GM23338 (cell line): ENCODE measurements around the gene RNF207.

Source experiments
- CREB1 ChIP-seq: fragments of 250-450 bp; sonication (Bioruptor Pico); IDR thresholded peaks from 2 replicates; pipeline ENCODE4 v1.5.0; 2020; ENCODE audit warnings: low read depth, mild to moderate bottlenecking, moderate library complexity
- ETS1 ChIP-seq: IDR thresholded peaks from 2 replicates; pipeline ENCODE4 v1.6.1; 2016; ENCODE audit warnings: antibody characterized with exemption
- EZH2 ChIP-seq: fragments of 200-600 bp; sonication (generic); IDR thresholded peaks from one replicate; pipeline ENCODE4 v1.8.0; 2017; ENCODE audit warnings: antibody characterized with exemption, mild to moderate bottlenecking, low read depth; ENCODE audit not compliant: unreplicated experiment
- EZH2phosphoT487 ChIP-seq: fragments of 200-600 bp; sonication (generic); IDR thresholded peaks from one replicate; pipeline ENCODE4 v1.8.1; 2018; ENCODE audit warnings: antibody characterized with exemption; ENCODE audit not compliant: unreplicated experiment
- JUNB ChIP-seq: IDR thresholded peaks from one replicate; pipeline ENCODE4 v1.6.1; 2016; ENCODE audit warnings: antibody characterized with exemption; ENCODE audit not compliant: unreplicated experiment
- POLR2AphosphoS5 ChIP-seq: IDR thresholded peaks from 2 replicates; pipeline ENCODE4 v1.6.1; 2016; ENCODE audit warnings: antibody characterized with exemption, low read depth
- STAT1 ChIP-seq: IDR thresholded peaks from one replicate; pipeline ENCODE4 v1.6.1; 2016; ENCODE audit warnings: antibody characterized with exemption; ENCODE audit not compliant: unreplicated experiment
- TF ChIP-seq, protein P1 (sequence below), 2 experiments: fragments of 200-600 bp in 1 of 2; sonication (generic) in 1 of 2; conservative IDR thresholded peaks; 2 replicates each; pipeline versions ENCODE4 v1.5.1 to v1.6.1; 2016 to 2017; ENCODE audit warnings: antibody characterized with exemption in 2 of 2, low read depth in 2 of 2, mild to moderate bottlenecking in 2 of 2, moderate library complexity in 1 of 2
- TF ChIP-seq, protein P2 (sequence below): IDR thresholded peaks from one replicate; pipeline ENCODE4 v1.6.1; 2018; ENCODE audit warnings: antibody characterized with exemption; ENCODE audit not compliant: unreplicated experiment
- TF ChIP-seq, protein P3 (sequence below): fragments of 250-450 bp; sonication (Bioruptor Pico); IDR thresholded peaks from 2 replicates; pipeline ENCODE4 v1.5.0; 2020; ENCODE audit warnings: mild to moderate bottlenecking, moderate library complexity

DNA sequence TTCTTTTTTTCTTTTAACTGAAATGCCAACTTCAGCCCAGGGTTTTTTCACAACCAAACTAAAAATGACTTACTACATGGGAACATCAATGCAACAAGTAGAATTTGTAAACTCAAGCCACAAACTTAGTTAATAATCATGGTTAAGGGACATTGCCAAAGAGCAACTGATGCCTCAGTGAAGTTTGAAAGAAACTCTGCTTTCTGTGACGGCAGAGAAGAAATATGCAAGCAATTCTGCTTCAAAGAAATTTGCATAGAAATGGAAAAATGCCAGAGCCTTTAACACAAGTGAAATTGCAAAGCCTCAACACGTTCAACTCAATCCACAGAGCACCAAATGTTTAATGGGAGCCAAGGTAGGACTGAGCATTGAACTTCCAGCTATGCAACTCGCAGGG lies 20.8 kb upstream of the RNF207 start:
- TF ChIP-seq, protein P1, sequence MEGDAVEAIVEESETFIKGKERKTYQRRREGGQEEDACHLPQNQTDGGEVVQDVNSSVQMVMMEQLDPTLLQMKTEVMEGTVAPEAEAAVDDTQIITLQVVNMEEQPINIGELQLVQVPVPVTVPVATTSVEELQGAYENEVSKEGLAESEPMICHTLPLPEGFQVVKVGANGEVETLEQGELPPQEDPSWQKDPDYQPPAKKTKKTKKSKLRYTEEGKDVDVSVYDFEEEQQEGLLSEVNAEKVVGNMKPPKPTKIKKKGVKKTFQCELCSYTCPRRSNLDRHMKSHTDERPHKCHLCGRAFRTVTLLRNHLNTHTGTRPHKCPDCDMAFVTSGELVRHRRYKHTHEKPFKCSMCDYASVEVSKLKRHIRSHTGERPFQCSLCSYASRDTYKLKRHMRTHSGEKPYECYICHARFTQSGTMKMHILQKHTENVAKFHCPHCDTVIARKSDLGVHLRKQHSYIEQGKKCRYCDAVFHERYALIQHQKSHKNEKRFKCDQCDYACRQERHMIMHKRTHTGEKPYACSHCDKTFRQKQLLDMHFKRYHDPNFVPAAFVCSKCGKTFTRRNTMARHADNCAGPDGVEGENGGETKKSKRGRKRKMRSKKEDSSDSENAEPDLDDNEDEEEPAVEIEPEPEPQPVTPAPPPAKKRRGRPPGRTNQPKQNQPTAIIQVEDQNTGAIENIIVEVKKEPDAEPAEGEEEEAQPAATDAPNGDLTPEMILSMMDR (conservative IDR thresholded peaks at IDR 0.05; ENCODE audit: low read depth in 2 of 2) = no peak
- TF ChIP-seq EZH2phosphoT487 (no peak), POLR2AphosphoS5 (no peak), STAT1 (no peak), JUNB (no peak), CREB1 (CRISPR knock-in tag) (no peak), EZH2 (no peak), ETS1 (no peak)
- TF ChIP-seq, protein P2, sequence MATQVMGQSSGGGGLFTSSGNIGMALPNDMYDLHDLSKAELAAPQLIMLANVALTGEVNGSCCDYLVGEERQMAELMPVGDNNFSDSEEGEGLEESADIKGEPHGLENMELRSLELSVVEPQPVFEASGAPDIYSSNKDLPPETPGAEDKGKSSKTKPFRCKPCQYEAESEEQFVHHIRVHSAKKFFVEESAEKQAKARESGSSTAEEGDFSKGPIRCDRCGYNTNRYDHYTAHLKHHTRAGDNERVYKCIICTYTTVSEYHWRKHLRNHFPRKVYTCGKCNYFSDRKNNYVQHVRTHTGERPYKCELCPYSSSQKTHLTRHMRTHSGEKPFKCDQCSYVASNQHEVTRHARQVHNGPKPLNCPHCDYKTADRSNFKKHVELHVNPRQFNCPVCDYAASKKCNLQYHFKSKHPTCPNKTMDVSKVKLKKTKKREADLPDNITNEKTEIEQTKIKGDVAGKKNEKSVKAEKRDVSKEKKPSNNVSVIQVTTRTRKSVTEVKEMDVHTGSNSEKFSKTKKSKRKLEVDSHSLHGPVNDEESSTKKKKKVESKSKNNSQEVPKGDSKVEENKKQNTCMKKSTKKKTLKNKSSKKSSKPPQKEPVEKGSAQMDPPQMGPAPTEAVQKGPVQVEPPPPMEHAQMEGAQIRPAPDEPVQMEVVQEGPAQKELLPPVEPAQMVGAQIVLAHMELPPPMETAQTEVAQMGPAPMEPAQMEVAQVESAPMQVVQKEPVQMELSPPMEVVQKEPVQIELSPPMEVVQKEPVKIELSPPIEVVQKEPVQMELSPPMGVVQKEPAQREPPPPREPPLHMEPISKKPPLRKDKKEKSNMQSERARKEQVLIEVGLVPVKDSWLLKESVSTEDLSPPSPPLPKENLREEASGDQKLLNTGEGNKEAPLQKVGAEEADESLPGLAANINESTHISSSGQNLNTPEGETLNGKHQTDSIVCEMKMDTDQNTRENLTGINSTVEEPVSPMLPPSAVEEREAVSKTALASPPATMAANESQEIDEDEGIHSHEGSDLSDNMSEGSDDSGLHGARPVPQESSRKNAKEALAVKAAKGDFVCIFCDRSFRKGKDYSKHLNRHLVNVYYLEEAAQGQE = no peak
- TF ChIP-seq, protein P3, sequence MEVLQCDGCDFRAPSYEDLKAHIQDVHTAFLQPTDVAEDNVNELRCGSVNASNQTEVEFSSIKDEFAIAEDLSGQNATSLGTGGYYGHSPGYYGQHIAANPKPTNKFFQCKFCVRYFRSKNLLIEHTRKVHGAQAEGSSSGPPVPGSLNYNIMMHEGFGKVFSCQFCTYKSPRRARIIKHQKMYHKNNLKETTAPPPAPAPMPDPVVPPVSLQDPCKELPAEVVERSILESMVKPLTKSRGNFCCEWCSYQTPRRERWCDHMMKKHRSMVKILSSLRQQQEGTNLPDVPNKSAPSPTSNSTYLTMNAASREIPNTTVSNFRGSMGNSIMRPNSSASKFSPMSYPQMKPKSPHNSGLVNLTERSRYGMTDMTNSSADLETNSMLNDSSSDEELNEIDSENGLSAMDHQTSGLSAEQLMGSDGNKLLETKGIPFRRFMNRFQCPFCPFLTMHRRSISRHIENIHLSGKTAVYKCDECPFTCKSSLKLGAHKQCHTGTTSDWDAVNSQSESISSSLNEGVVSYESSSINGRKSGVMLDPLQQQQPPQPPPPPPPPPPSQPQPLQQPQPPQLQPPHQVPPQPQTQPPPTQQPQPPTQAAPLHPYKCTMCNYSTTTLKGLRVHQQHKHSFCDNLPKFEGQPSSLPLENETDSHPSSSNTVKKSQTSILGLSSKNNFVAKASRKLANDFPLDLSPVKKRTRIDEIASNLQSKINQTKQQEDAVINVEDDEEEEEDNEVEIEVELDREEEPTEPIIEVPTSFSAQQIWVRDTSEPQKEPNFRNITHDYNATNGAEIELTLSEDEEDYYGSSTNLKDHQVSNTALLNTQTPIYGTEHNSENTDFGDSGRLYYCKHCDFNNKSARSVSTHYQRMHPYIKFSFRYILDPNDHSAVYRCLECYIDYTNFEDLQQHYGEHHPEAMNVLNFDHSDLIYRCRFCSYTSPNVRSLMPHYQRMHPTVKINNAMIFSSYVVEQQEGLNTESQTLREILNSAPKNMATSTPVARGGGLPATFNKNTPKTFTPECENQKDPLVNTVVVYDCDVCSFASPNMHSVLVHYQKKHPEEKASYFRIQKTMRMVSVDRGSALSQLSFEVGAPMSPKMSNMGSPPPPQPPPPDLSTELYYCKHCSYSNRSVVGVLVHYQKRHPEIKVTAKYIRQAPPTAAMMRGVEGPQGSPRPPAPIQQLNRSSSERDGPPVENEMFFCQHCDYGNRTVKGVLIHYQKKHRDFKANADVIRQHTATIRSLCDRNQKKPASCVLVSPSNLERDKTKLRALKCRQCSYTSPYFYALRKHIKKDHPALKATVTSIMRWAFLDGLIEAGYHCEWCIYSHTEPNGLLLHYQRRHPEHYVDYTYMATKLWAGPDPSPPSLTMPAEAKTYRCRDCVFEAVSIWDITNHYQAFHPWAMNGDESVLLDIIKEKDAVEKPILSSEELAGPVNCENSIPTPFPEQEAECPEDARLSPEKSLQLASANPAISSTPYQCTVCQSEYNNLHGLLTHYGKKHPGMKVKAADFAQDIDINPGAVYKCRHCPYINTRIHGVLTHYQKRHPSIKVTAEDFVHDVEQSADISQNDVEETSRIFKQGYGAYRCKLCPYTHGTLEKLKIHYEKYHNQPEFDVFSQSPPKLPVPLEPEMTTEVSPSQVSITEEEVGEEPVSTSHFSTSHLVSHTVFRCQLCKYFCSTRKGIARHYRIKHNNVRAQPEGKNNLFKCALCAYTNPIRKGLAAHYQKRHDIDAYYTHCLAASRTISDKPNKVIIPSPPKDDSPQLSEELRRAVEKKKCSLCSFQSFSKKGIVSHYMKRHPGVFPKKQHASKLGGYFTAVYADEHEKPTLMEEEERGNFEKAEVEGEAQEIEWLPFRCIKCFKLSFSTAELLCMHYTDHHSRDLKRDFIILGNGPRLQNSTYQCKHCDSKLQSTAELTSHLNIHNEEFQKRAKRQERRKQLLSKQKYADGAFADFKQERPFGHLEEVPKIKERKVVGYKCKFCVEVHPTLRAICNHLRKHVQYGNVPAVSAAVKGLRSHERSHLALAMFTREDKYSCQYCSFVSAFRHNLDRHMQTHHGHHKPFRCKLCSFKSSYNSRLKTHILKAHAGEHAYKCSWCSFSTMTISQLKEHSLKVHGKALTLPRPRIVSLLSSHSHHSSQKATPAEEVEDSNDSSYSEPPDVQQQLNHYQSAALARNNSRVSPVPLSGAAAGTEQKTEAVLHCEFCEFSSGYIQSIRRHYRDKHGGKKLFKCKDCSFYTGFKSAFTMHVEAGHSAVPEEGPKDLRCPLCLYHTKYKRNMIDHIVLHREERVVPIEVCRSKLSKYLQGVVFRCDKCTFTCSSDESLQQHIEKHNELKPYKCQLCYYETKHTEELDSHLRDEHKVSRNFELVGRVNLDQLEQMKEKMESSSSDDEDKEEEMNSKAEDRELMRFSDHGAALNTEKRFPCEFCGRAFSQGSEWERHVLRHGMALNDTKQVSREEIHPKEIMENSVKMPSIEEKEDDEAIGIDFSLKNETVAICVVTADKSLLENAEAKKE (CRISPR knock-in tag) = no peak
